Liver (tissue), 9 donors: ENCODE results near the gene PRND. TPM values are rescaled to one million over a fixed set of nuclear protein-coding genes. Genes with fewer than 3 reads are reported as not detected.

ENCODE experiments used
- DNase-seq: peaks from one replicate; pipeline ENCODE4 v3.0.0-alpha.2; 2017; ENCODE audit warnings: low spot score
- H3K27ac ChIP-seq, 2 donors: one replicate each; pipeline ENCODE4 v1.7.0; 2013; ENCODE audit warnings: inconsistent platforms in 2 of 2, low read length in 2 of 2, control low read depth in 1 of 2, low read depth in 1 of 2, mild to moderate bottlenecking in 1 of 2
- H3K27me3 ChIP-seq, 4 donors: one replicate each; pipeline versions ENCODE4 v1.6.1 to v1.7.0; 2013; ENCODE audit warnings: low read length in 3 of 4, inconsistent platforms in 1 of 4, mild to moderate bottlenecking in 1 of 4, moderate library complexity in 1 of 4; ENCODE audit not compliant: control insufficient read depth in 4 of 4, insufficient read depth in 4 of 4
- H3K36me3 ChIP-seq, 4 donors: one replicate each; pipeline versions ENCODE4 v1.6.1 to v1.7.0; 2013; ENCODE audit warnings: low read length in 3 of 4, mild to moderate bottlenecking in 3 of 4, low read depth in 1 of 4, moderate library complexity in 1 of 4; ENCODE audit not compliant: control insufficient read depth in 4 of 4, insufficient read depth in 3 of 4
- H3K4me1 ChIP-seq, 4 donors: one replicate each; pipeline versions ENCODE4 v1.6.1 to v1.7.0; 2013; ENCODE audit warnings: low read length in 3 of 4, mild to moderate bottlenecking in 3 of 4, moderate library complexity in 1 of 4; ENCODE audit not compliant: control insufficient read depth in 4 of 4, insufficient read depth in 4 of 4
- H3K4me3 ChIP-seq, 3 donors: one replicate each; pipeline versions ENCODE4 v1.6.1 to v1.7.0; 2013; ENCODE audit warnings: low read length in 3 of 3, control low read depth in 1 of 3, low read depth in 1 of 3, mild to moderate bottlenecking in 1 of 3
- H3K9ac ChIP-seq, 2 donors: one replicate each; pipeline ENCODE4 v1.7.0; 2013; ENCODE audit warnings: low read length in 2 of 2, mild to moderate bottlenecking in 2 of 2, moderate library complexity in 2 of 2, control low read depth in 1 of 2, low read depth in 1 of 2
- H3K9me3 ChIP-seq, 4 donors: one replicate each; pipeline versions ENCODE4 v1.6.1 to v1.7.0; 2013; ENCODE audit warnings: low read length in 3 of 4; ENCODE audit not compliant: control insufficient read depth in 4 of 4
- ATF3 ChIP-seq: IDR thresholded peaks from 2 replicates; pipeline ENCODE4 v1.6.1; 2016; ENCODE audit warnings: antibody characterized with exemption
- EGR1 ChIP-seq, 2 donors: IDR thresholded peaks; 2 replicates each; pipeline ENCODE4 v1.6.1; 2016 to 2018; ENCODE audit warnings: antibody characterized with exemption in 2 of 2, low read depth in 2 of 2
- FOXA1 ChIP-seq: IDR thresholded peaks from 2 replicates; pipeline ENCODE4 v1.6.1; 2016; ENCODE audit warnings: antibody characterized with exemption
- FOXA2 ChIP-seq: IDR thresholded peaks from 2 replicates; pipeline ENCODE4 v1.6.1; 2016; ENCODE audit warnings: antibody characterized with exemption
- HNF4A ChIP-seq, 2 donors: conservative IDR thresholded peaks; 2 replicates each; pipeline ENCODE4 v1.6.1; 2016; ENCODE audit warnings: antibody characterized with exemption in 2 of 2, mild to moderate bottlenecking in 2 of 2
- HNF4G ChIP-seq: IDR thresholded peaks from 2 replicates; pipeline ENCODE4 v1.6.1; 2016; ENCODE audit warnings: antibody characterized with exemption
- JUND ChIP-seq, 2 donors: IDR thresholded peaks; 2 replicates each; pipeline ENCODE4 v1.6.1; 2016; ENCODE audit warnings: antibody characterized with exemption in 2 of 2
- RAD21 ChIP-seq, 2 donors: IDR thresholded peaks; 2 replicates each; pipeline ENCODE4 v1.6.1; 2016; ENCODE audit warnings: antibody characterized with exemption in 2 of 2, mild to moderate bottlenecking in 2 of 2
- SP1 ChIP-seq: IDR thresholded peaks from 2 replicates; pipeline ENCODE4 v1.6.1; 2018; ENCODE audit warnings: antibody characterized with exemption, mild to moderate bottlenecking
- YY1 ChIP-seq: IDR thresholded peaks from 2 replicates; pipeline ENCODE4 v1.6.1; 2016; ENCODE audit warnings: antibody characterized with exemption, mild to moderate bottlenecking
- WGBS: extraction: QIAGEN DNeasy Blood & Tissue Kit; methylation state at CpG from one replicate; pipeline ENCODE4 v1.1.7; 2013; 5-methylcytosine and 5-hydroxymethylcytosine counted together
- polyA plus RNA-seq, 2 donors: library from polyadenylated mRNA; stranded (reverse) in 1 of 2; unstranded in 1 of 2; fragments of 200-250 nt in 1 of 2; fragments of >200 nt in 1 of 2; fragmentation: Nextera tagmentation in 1 of 2; extraction: Ambion mirVana in 1 of 2; gene quantifications; one replicate each; pipeline versions ENCODE4 v1.2.1 to v1.2.3, GENCODE V29; 2013 to 2015
- total RNA-seq, 2 donors: library from RNA; depleted of rRNA; stranded (reverse); fragments of >200 nt; gene quantifications; one replicate each; pipeline ENCODE4 v1.2.3, GENCODE V29; 2014
- TF ChIP-seq, protein P1 (sequence below): IDR thresholded peaks from 2 replicates; pipeline ENCODE4 v1.6.1; 2016; ENCODE audit warnings: antibody characterized with exemption, mild to moderate bottlenecking
- TF ChIP-seq, protein P2 (sequence below): IDR thresholded peaks from 2 replicates; pipeline ENCODE4 v1.6.1; 2016; ENCODE audit warnings: antibody characterized with exemption
- TF ChIP-seq, protein P3 (sequence below): IDR thresholded peaks from 2 replicates; pipeline ENCODE4 v1.6.1; 2016; ENCODE audit warnings: antibody characterized with exemption
- donor health status: healthy.
- donor health status: healthy.
- donor health status: healthy.
- donor health status: healthy.
- donor health status: healthy.

PRND gene
- total and polyA plus RNA-seq, 4 donors, result 0.23 TPM; not detected in 3

GRCh38 chr20:4685923-4686221, 35.8 kb upstream of the PRND start:
- Histone ChIP-seq H3K4me1 (peaks cover 0 to 10% (median 2%) of the 10 kb centered on the region in 4 donors), H3K27ac (peak overlapping the region; percentile 91 to 94)

DNA sequence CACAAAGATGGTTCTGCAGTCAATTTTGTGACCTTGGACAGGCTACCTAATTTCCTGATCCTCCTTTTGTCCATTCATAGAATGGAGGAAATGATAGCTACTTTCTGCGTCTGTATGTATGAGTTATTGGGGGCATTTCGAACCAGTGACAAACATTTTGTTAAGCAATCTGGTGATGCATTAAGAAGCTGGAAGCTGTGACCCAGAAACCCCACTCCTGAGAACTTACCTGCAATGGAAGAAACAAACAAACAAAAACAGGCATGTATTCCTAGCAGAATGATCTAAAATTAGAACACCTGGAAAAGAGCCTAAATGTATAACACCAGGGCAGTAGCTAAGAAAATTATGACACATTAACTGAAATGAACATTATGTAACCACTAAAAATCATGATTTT, 33.4 kb upstream of the PRND start:
- Histone ChIP-seq H3K9me3 (no peaks in the 10 kb centered on the region), H3K9ac (no peak overlapping the region), H3K27me3 (no peaks in the 10 kb centered on the region), H3K27ac (no peak overlapping the region), H3K36me3 (no peaks in the 10 kb centered on the region), H3K4me3 (no peak overlapping the region), H3K4me1 (peaks cover 0 to 10% (median 2%) of the 10 kb centered on the region in 4 donors)
- WGBS, result 80% methylated on average over 2 of the region's 2 CpGs
- TF ChIP-seq, protein P1, sequence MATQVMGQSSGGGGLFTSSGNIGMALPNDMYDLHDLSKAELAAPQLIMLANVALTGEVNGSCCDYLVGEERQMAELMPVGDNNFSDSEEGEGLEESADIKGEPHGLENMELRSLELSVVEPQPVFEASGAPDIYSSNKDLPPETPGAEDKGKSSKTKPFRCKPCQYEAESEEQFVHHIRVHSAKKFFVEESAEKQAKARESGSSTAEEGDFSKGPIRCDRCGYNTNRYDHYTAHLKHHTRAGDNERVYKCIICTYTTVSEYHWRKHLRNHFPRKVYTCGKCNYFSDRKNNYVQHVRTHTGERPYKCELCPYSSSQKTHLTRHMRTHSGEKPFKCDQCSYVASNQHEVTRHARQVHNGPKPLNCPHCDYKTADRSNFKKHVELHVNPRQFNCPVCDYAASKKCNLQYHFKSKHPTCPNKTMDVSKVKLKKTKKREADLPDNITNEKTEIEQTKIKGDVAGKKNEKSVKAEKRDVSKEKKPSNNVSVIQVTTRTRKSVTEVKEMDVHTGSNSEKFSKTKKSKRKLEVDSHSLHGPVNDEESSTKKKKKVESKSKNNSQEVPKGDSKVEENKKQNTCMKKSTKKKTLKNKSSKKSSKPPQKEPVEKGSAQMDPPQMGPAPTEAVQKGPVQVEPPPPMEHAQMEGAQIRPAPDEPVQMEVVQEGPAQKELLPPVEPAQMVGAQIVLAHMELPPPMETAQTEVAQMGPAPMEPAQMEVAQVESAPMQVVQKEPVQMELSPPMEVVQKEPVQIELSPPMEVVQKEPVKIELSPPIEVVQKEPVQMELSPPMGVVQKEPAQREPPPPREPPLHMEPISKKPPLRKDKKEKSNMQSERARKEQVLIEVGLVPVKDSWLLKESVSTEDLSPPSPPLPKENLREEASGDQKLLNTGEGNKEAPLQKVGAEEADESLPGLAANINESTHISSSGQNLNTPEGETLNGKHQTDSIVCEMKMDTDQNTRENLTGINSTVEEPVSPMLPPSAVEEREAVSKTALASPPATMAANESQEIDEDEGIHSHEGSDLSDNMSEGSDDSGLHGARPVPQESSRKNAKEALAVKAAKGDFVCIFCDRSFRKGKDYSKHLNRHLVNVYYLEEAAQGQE, result no peak
- TF ChIP-seq YY1 (no peak), HNF4G (no peak), SP1 (no peak), EGR1 (IDR thresholded peaks at IDR 0.05; ENCODE audit: low read depth in 2 of 2) (no peak), HNF4A (conservative IDR thresholded peaks at IDR 0.05) (no peak)
- TF ChIP-seq, protein P2, sequence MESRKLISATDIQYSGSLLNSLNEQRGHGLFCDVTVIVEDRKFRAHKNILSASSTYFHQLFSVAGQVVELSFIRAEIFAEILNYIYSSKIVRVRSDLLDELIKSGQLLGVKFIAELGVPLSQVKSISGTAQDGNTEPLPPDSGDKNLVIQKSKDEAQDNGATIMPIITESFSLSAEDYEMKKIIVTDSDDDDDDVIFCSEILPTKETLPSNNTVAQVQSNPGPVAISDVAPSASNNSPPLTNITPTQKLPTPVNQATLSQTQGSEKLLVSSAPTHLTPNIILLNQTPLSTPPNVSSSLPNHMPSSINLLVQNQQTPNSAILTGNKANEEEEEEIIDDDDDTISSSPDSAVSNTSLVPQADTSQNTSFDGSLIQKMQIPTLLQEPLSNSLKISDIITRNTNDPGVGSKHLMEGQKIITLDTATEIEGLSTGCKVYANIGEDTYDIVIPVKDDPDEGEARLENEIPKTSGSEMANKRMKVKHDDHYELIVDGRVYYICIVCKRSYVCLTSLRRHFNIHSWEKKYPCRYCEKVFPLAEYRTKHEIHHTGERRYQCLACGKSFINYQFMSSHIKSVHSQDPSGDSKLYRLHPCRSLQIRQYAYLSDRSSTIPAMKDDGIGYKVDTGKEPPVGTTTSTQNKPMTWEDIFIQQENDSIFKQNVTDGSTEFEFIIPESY, result no peak
- DNase-seq, result no peak

More at GRCh38 chr20:4685923-4686221, 35.8 kb upstream of the PRND start:
- Histone ChIP-seq H3K9me3 (no peaks in the 10 kb centered on the region), H3K36me3 (no peaks in the 10 kb centered on the region), H3K27me3 (no peaks in the 10 kb centered on the region), H3K9ac (peak overlapping the region in 1 of 2 donors; percentile 43), H3K4me3 (peak overlapping the region; percentile 22 to 96 (median 67))
- no peak for DNase-seq
- WGBS, result 12% methylated on average over 8 of the region's 8 CpGs
- no peak for TF ChIP-seq FOXA2
- TF ChIP-seq ATF3, result no peak
- TF ChIP-seq, protein P2, result no peak
- no peak for TF ChIP-seq FOXA1
- TF ChIP-seq, protein P1, result peak; percentile 22
- peak; percentile 69 for TF ChIP-seq YY1
- TF ChIP-seq JUND (IDR thresholded peaks at IDR 0.05), result no peak
- TF ChIP-seq, protein P3, sequence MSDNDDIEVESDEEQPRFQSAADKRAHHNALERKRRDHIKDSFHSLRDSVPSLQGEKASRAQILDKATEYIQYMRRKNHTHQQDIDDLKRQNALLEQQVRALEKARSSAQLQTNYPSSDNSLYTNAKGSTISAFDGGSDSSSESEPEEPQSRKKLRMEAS, result peak; percentile 19
- no peak for TF ChIP-seq RAD21 (IDR thresholded peaks at IDR 0.05)
